Body of pancreas (tissue), 4 donors: ENCODE data around the gene SLC6A16.

Experiments used
- POLR2A ChIP-seq, 3 donors: fragments of 450-650 bp; IDR thresholded peaks; one replicate each; pipeline ENCODE4 v1.6.1; 2016; ENCODE audit warnings: antibody characterized with exemption in 3 of 3, mild to moderate bottlenecking in 2 of 3
- TF ChIP-seq, protein P1 (sequence below), 7 experiments: fragments of 450-650 bp in 4 of 7; fragments of 200-600 bp in 3 of 7; sonication (generic) in 3 of 7; IDR thresholded peaks; one replicate each; pipeline ENCODE4 v1.5.1; 2016 to 2019; ENCODE audit warnings: antibody characterized with exemption in 7 of 7

GRCh38 chr19:49364083-49364737 lies 39.2 kb upstream of the SLC6A16 start:
- TF ChIP-seq, protein P1, sequence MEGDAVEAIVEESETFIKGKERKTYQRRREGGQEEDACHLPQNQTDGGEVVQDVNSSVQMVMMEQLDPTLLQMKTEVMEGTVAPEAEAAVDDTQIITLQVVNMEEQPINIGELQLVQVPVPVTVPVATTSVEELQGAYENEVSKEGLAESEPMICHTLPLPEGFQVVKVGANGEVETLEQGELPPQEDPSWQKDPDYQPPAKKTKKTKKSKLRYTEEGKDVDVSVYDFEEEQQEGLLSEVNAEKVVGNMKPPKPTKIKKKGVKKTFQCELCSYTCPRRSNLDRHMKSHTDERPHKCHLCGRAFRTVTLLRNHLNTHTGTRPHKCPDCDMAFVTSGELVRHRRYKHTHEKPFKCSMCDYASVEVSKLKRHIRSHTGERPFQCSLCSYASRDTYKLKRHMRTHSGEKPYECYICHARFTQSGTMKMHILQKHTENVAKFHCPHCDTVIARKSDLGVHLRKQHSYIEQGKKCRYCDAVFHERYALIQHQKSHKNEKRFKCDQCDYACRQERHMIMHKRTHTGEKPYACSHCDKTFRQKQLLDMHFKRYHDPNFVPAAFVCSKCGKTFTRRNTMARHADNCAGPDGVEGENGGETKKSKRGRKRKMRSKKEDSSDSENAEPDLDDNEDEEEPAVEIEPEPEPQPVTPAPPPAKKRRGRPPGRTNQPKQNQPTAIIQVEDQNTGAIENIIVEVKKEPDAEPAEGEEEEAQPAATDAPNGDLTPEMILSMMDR (IDR thresholded peaks at IDR 0.05): no peak
- TF ChIP-seq POLR2A (IDR thresholded peaks at IDR 0.05): no peak
